Measurements from ENCODE around the gene KRT81. TPM values are rescaled to one million over a fixed set of nuclear protein-coding genes. Genes with fewer than 3 reads are reported as not detected.
A peak's percentile ranks its signal among the peaks of the same experiment; 100 is the strongest.

The KRT81 gene
- total RNA-seq = not detected

GRCh38 chr12:52291267-52291935, at the start of gene KRT81:
Gene KRT81, minus strand, starts transcription at chr12:52291534. Its CDS starts 69 bp downstream, at chr12:52291465.
- peak; percentile 37 for ATAC-seq (ENCODE audit: low FRiP score)

GRCh38 chr12:52338241-52338960, 47.1 kb upstream of the KRT81 start:
- no peak for ATAC-seq (ENCODE audit: low FRiP score)
- no peak for TF ChIP-seq CTCF (IDR thresholded peaks at IDR 0.05)
- DNase-seq (ENCODE audit: low spot score) = no peak

More at GRCh38 chr12:52291267-52291935, at the start of gene KRT81:
- TF ChIP-seq CTCF (IDR thresholded peaks at IDR 0.05) = no peak
- DNase-seq (ENCODE audit: low spot score) = no peak

GRCh38 chr12:52337054-52337453, 45.7 kb upstream of the KRT81 start:
- no peak for TF ChIP-seq CTCF (IDR thresholded peaks at IDR 0.05)
- ATAC-seq (ENCODE audit: low FRiP score) = no peak
- no peak for DNase-seq (ENCODE audit: low spot score)

- no peak for ATAC-seq (ENCODE audit: low FRiP score)
These were observed 45.3 kb upstream of the KRT81 start for GRCh38 chr12:52336641-52337040.

GRCh38 chr12:52335598-52336262, 44.4 kb upstream of the KRT81 start:
- DNase-seq (ENCODE audit: low spot score) = no peak
- no peak for TF ChIP-seq CTCF (IDR thresholded peaks at IDR 0.05)
- no peak for ATAC-seq (ENCODE audit: low FRiP score)

More at GRCh38 chr12:52336641-52337040, 45.3 kb upstream of the KRT81 start:
- no peak for DNase-seq (ENCODE audit: low spot score)
- no peak for TF ChIP-seq CTCF (IDR thresholded peaks at IDR 0.05)

- DNase-seq (ENCODE audit: low spot score) (no peak), ATAC-seq (ENCODE audit: low FRiP score) (no peak)
- no peak for TF ChIP-seq CTCF (IDR thresholded peaks at IDR 0.05)
These were observed 42.9 kb upstream of the KRT81 start for GRCh38 chr12:52334185-52334584.
